SK-N-SH (cell line): ENCODE data around the gene ZFAND6.

Source experiments
- CTCF ChIP-seq: fragments of 200-600 bp; sonication (generic); IDR thresholded peaks from 2 replicates; pipeline ENCODE4 v1.6.1; 2017; ENCODE audit warnings: antibody characterized with exemption, mild to moderate bottlenecking, moderate library complexity
- FOXJ3 ChIP-seq: sonication (generic); formaldehyde crosslinking; IDR thresholded peaks from 2 replicates; pipeline ENCODE4 v1.5.1; 2020; ENCODE audit warnings: mild to moderate bottlenecking, missing genetic modification reagents
- FOXM1 ChIP-seq: IDR thresholded peaks from 2 replicates; pipeline ENCODE4 v1.4.0; 2012; ENCODE audit warnings: low read depth, mild to moderate bottlenecking
- NRF1 ChIP-seq: IDR thresholded peaks from 2 replicates; pipeline ENCODE4 v1.6.1; 2012; ENCODE audit warnings: low read depth, mild to moderate bottlenecking, low read length
- POLR2AphosphoS5 ChIP-seq: IDR thresholded peaks from 2 replicates; pipeline ENCODE4 v1.6.1; 2012; ENCODE audit warnings: low read depth, low read length
- SMC3 ChIP-seq: IDR thresholded peaks from 2 replicates; pipeline ENCODE4 v1.6.1; 2012; ENCODE audit warnings: low read depth, low read length, improper control_type of control experiment
- USF1 ChIP-seq: IDR thresholded peaks from 2 replicates; pipeline ENCODE4 v1.4.0; 2012; ENCODE audit warnings: low read depth, borderline replicate concordance
- USF2 ChIP-seq: fragments of 150-350 bp; IDR thresholded peaks from 2 replicates; pipeline ENCODE4 v1.6.1; 2017; ENCODE audit warnings: antibody characterized with exemption, low read length, low read depth, borderline replicate concordance
- TF ChIP-seq, protein P1 (sequence below): IDR thresholded peaks from 2 replicates; pipeline ENCODE4 v1.4.0; 2012; ENCODE audit warnings: low read depth
- TF ChIP-seq, protein P2 (sequence below): IDR thresholded peaks from 2 replicates; pipeline ENCODE4 v1.4.0; 2012; ENCODE audit warnings: low read depth, borderline replicate concordance

- no peak for TF ChIP-seq CTCF
- TF ChIP-seq NRF1 = no peak
- no peak for TF ChIP-seq FOXJ3 (CRISPR knock-in tag)
- TF ChIP-seq, protein P1, sequence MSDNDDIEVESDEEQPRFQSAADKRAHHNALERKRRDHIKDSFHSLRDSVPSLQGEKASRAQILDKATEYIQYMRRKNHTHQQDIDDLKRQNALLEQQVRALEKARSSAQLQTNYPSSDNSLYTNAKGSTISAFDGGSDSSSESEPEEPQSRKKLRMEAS = no peak
- TF ChIP-seq, protein P2, sequence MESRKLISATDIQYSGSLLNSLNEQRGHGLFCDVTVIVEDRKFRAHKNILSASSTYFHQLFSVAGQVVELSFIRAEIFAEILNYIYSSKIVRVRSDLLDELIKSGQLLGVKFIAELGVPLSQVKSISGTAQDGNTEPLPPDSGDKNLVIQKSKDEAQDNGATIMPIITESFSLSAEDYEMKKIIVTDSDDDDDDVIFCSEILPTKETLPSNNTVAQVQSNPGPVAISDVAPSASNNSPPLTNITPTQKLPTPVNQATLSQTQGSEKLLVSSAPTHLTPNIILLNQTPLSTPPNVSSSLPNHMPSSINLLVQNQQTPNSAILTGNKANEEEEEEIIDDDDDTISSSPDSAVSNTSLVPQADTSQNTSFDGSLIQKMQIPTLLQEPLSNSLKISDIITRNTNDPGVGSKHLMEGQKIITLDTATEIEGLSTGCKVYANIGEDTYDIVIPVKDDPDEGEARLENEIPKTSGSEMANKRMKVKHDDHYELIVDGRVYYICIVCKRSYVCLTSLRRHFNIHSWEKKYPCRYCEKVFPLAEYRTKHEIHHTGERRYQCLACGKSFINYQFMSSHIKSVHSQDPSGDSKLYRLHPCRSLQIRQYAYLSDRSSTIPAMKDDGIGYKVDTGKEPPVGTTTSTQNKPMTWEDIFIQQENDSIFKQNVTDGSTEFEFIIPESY = no peak
- TF ChIP-seq SMC3 = no peak
- no peak for TF ChIP-seq USF2
- TF ChIP-seq USF1 = no peak
- TF ChIP-seq FOXM1 = no peak
- TF ChIP-seq POLR2AphosphoS5 = no peak
These were observed 110.4 kb downstream of the ZFAND6 start for GRCh38 chr15:80169768-80170357.
